Measurements from ENCODE around the gene GTPBP4. TPM values are rescaled to one million over a fixed set of nuclear protein-coding genes. Genes with fewer than 3 reads are reported as not detected.
"Not testable (repeated sequence)": the region's sequence is repeated elsewhere in the genome, so short reads cannot be mapped to it uniquely, and the experiment has no call there.

GTPBP4 gene
- total RNA-seq, 1 experiment from 2014 or later, result 156 TPM

GRCh38 chr10:988667-989545 lies 672 bp downstream of the GTPBP4 start:
- no peak for DNase-seq (ENCODE audit: low spot score)

- DNase-seq (ENCODE audit: low spot score), result no peak
Measured at GRCh38 chr10:990808-991207, 2.6 kb downstream of the GTPBP4 start.

- no peak for DNase-seq (ENCODE audit: low spot score)
Measured at GRCh38 chr10:992467-992866, 4.2 kb downstream of the GTPBP4 start.

GRCh38 chr10:992871-993270 lies 4.6 kb downstream of the GTPBP4 start:
- DNase-seq (ENCODE audit: low spot score), result no peak

- DNase-seq (ENCODE audit: low spot score), result no peak
Measured at GRCh38 chr10:994836-995558, 6.8 kb downstream of the GTPBP4 start.

- no peak for DNase-seq (ENCODE audit: low spot score)
Measured at GRCh38 chr10:995559-995926, 7.3 kb downstream of the GTPBP4 start.

GRCh38 chr10:996031-996430 lies 7.8 kb downstream of the GTPBP4 start:
- no peak for DNase-seq (ENCODE audit: low spot score)

GRCh38 chr10:997266-998022 lies 9.2 kb downstream of the GTPBP4 start:
- DNase-seq (ENCODE audit: low spot score), result no peak

GRCh38 chr10:1002425-1003006 lies 14.3 kb downstream of the GTPBP4 start:
- no peak for DNase-seq (ENCODE audit: low spot score)

GRCh38 chr10:1003884-1004670 lies 15.8 kb downstream of the GTPBP4 start:
- DNase-seq (ENCODE audit: low spot score), result no peak

GRCh38 chr10:1006573-1006972 lies 18.3 kb downstream of the GTPBP4 start:
- DNase-seq (ENCODE audit: low spot score), result no peak

GRCh38 chr10:1007583-1007982 lies 19.3 kb downstream of the GTPBP4 start:
- no peak for DNase-seq (ENCODE audit: low spot score)

GRCh38 chr10:1009071-1009494 lies 20.8 kb downstream of the GTPBP4 start:
- DNase-seq (ENCODE audit: low spot score), result no peak

- DNase-seq (ENCODE audit: low spot score), result not testable (repeated sequence)
Measured at GRCh38 chr10:1009947-1010346, 21.7 kb downstream of the GTPBP4 start.

GRCh38 chr10:1010703-1011102 lies 22.5 kb downstream of the GTPBP4 start:
- no peak for DNase-seq (ENCODE audit: low spot score)

GRCh38 chr10:1011696-1012095 lies 23.5 kb downstream of the GTPBP4 start:
- DNase-seq (ENCODE audit: low spot score), result no peak

GRCh38 chr10:1015688-1016087 lies 27.5 kb downstream of the GTPBP4 start:
- DNase-seq (ENCODE audit: low spot score), result no peak

GRCh38 chr10:1019362-1019761 lies 31.1 kb downstream of the GTPBP4 start:
- no peak for DNase-seq (ENCODE audit: low spot score)

GRCh38 chr10:1020460-1020859 lies 32.2 kb downstream of the GTPBP4 start:
- no peak for DNase-seq (ENCODE audit: low spot score)

- no peak for DNase-seq (ENCODE audit: low spot score)
Measured at GRCh38 chr10:1020958-1021357, 32.7 kb downstream of the GTPBP4 start.

- no peak for DNase-seq (ENCODE audit: low spot score)
Measured at GRCh38 chr10:1022413-1022812, 34.2 kb downstream of the GTPBP4 start.
